ENCODE measurements around the gene RGS7BP.
"Not testable (repeated sequence)": the region's sequence is repeated elsewhere in the genome, so short reads cannot be mapped to it uniquely, and the experiment has no call there.

Gene RGS7BP

GRCh38 chr5:64557911-64558310 lies 52.1 kb downstream of the RGS7BP start:
- no peak for DNase-seq (ENCODE audit: low read depth in 2 of 2, low spot score in 1 of 2)

GRCh38 chr5:64558641-64559040 lies 52.8 kb downstream of the RGS7BP start:
- not testable (repeated sequence) for DNase-seq (ENCODE audit: low read depth in 2 of 2, low spot score in 1 of 2)

DNA sequence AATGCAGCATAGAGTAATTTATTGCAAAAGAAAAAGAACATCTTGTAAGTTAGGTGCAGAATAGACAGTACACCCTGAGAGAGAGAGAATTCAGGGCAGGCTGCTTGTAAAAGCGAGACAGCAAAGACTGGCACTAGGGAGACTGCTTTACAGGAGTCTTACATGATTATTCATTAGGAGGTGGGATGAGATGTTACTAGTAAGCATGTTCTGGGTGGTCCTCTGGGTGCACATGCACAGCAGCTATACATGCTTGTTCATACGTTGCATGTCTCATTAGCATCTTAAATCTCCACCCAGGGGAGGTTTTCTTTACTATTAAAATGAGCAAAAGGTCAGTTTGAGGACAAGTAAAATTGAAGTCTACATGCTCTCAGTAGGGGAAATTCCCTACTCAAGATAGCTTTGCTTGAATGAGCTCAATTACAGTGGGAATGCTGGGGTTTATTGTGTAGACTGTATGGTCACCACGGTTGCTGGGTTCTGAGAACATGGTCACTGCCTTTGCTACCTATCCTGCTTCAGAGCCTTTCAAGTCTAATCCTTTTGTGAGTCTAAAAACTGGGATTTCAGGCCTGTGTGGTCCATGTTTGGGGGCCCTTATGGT lies 60.6 kb downstream of the RGS7BP start:
- DNase-seq (ENCODE audit: low read depth in 2 of 2, low spot score in 1 of 2) = no peak

GRCh38 chr5:64569858-64570257 lies 64.0 kb downstream of the RGS7BP start:
- DNase-seq (ENCODE audit: low read depth in 2 of 2, low spot score in 1 of 2) = no peak

GRCh38 chr5:64570395-64570996 lies 64.7 kb downstream of the RGS7BP start:
- no peak for DNase-seq (ENCODE audit: low read depth in 2 of 2, low spot score in 1 of 2)

- no peak for DNase-seq (ENCODE audit: low read depth in 2 of 2, low spot score in 1 of 2)
Observed at GRCh38 chr5:64575561-64575960, 69.7 kb downstream of the RGS7BP start.

DNA sequence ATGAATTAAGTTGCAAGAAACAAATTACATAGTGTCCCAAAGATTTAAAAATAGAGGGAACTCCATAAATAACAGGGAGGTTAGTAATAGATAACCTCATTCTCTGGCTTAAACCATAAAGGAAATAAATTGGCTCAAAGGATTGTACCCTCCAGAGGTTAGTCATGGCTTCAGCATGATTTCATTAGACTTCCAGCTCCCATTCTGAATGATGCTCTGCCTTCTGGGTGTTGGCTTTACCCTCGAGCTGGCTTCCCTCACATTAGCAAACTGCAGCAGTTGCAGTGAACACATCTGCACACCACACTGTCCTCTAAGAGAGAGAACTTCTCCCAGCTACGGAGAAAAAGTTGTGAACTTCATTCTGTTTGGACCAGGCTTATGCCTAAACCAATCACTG lies 70.4 kb downstream of the RGS7BP start:
- no peak for DNase-seq (ENCODE audit: low read depth in 2 of 2, low spot score in 1 of 2)

- no peak for DNase-seq (ENCODE audit: low read depth in 2 of 2, low spot score in 1 of 2)
Observed at GRCh38 chr5:64585646-64586045, 79.8 kb downstream of the RGS7BP start.

DNA sequence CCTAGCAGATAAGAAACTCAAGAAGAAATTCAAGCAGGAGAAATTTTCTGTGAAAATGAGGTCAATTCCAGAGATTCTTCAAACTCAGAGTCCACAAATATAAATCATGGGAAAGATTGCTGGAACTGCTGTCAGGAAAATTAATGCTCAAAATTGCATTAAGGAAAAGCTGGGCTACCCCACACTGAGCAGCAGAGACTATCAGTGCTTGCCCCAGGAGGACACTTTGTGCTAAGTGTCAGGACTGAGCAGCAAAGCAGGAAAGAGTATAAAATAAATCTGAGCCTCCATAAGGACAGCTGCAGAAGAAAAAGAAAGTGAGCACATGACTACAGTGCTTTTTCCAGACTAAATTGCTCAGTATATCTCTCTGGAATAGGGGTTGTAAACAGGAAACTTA lies 81.6 kb downstream of the RGS7BP start:
- DNase-seq (ENCODE audit: low read depth in 2 of 2, low spot score in 1 of 2) = no peak

DNA sequence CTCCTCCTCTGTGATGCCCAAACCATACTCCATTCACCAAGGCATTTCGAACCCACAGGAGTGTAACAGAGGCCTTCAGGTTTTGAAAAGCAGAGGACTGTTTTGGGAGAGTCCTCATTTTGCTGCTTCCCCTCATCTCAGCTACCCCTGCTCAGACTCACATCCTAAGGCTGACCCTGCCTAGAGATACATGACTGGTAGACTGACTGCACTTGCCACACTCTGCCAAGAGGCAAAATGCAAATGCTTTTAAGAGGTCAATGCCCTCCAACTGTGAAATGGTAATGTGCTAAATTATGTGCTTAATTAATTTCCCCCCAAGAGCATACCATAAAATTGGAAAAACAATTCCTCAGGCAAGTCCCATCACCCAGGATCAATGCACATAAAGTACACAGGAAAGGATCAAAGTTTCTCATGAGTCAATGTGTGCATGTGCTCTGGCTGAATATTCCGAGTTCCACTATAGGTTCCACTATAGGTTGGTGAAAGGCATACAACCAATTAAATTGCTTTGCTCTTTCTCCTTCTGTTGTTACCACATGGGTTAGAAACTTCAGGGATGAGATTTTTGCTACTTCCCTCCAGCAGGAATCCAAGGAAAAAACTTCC lies 87.0 kb downstream of the RGS7BP start:
- DNase-seq (ENCODE audit: low read depth in 2 of 2, low spot score in 1 of 2) = no peak

GRCh38 chr5:64594025-64594424 lies 88.2 kb downstream of the RGS7BP start:
- DNase-seq (ENCODE audit: low read depth in 2 of 2, low spot score in 1 of 2) = no peak

DNA sequence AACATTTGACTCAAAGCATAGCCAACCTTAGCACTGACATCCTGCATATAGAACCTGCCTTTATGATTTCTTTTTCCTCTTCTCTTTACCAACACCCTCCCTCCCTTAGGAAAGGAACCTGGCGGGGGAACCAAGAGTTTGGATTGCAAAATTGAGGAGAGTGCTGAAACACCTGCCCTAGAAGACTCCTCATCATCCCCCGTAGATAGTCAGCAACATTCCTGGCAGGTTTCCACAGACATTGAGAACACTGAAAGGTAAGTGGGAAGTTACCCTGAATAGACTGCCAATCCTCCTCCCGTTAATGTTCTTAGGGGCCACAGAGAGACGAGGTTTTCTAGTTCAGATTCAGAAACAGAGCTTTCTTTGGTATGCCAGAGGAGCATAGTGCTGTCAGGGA lies 88.8 kb downstream of the RGS7BP start:
- DNase-seq (ENCODE audit: low read depth in 2 of 2, low spot score in 1 of 2) = no peak

DNA sequence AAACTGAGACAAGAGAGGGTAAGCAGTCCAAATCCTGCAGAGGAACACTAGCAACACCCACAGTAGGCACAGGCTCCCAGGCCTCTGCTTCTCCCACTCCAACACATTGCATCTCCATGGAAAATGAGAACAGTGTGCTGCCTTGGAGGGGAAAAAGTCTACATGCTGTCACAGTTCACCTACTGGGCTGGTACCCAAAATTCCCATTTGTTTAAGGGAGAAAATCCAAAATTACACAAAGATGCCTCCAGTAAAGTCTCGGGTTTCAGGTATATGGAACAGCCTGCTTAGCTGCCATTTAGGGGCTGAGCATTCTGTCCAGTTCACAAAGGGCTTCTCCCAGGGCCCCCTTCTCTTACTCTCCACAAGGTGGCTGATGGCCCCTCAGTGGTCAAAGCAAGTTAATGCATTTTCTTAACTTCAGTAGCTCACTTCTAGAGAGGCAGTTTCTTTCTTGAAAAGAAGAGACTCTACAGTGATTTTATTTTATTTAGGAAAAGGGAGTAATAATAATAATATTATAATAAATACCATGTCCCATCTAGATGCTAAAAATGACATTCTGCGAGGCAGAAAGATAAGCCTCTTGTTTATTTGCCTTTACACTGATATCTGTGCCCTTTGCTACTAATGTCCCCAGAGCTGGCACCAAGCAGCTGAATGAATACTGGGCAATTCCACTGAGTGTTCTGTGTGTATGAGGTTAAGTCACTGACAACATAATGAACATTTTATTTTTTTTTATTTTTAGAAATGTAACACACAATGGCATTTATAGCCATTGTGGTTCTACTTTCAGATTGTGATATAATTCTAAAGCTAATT lies 89.4 kb downstream of the RGS7BP start:
- DNase-seq (ENCODE audit: low read depth in 2 of 2, low spot score in 1 of 2) = no peak

DNA sequence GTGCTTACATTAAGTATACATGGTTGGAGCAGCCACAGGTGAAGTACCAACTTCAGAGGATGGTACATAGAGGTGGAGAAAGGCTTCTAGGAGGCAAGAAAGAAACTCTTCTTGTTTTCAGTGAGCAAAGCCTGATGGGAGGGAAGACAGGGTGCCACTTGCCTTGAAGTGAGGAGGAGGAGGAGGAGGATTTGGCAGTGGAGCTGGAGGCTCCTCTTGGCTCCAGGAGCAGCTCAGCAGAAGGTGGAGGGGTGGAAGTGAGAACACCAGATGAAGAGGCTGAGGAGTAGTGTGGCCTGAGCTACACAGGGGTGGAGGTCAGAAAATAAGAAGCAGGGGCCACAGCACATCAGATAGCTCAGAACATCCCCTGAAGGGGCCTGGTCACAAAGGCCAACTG lies 93.4 kb downstream of the RGS7BP start:
- DNase-seq (ENCODE audit: low read depth in 2 of 2, low spot score in 1 of 2) = no peak

- no peak for DNase-seq (ENCODE audit: low read depth in 2 of 2, low spot score in 1 of 2)
Observed at GRCh38 chr5:64603676-64604075, 97.9 kb downstream of the RGS7BP start.

DNA sequence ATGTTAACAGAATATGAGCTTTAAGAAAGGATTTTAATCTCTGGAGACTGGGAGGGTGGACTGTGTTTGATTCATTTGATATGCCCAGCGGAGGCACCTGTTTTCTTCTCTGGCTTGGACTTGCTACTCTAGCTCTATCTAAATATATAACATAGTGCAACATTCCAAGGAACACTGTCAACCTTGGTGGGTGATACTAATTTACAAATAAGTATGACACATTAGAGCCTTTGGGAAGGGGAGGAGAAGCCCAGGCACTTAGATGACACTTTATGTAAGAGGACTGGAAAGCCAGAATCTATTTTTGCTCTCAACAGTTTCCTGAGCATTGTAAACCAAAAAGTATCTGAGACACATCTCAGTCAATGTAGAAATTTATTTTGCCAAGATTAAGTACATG lies 101.1 kb downstream of the RGS7BP start:
- DNase-seq (ENCODE audit: low read depth in 2 of 2, low spot score in 1 of 2) = no peak

- no peak for DNase-seq (ENCODE audit: low read depth in 2 of 2, low spot score in 1 of 2)
Observed at GRCh38 chr5:64612344-64612961, 106.6 kb downstream of the RGS7BP start.

- no peak for DNase-seq (ENCODE audit: low read depth in 2 of 2, low spot score in 1 of 2)
Observed at GRCh38 chr5:64615895-64616294, 110.1 kb downstream of the RGS7BP start.

- DNase-seq (ENCODE audit: low read depth in 2 of 2, low spot score in 1 of 2) = no peak
Observed at GRCh38 chr5:64619609-64620008, 113.8 kb downstream of the RGS7BP start.

DNA sequence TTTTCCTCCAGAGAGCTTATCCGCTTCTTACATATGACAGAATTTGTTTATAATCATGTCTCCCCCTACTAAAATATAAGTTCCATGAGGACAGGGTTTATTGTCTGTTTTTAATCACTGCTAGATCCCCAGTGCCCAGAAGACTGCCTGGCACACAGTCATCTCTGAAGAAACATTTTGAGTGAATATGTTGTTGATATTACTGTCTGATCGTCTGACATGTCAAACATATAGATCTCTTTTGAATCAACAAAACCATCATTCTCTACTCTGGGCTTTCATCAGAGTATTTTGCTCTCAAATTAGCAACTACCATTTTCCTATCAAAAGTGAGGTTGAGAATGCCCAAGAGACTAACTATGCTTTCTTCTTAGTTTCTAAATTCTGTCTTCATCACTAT lies 117.2 kb downstream of the RGS7BP start:
- no peak for DNase-seq (ENCODE audit: low read depth in 2 of 2, low spot score in 1 of 2)

- DNase-seq (ENCODE audit: low read depth in 2 of 2, low spot score in 1 of 2) = no peak
Observed at GRCh38 chr5:64625678-64626077, 119.9 kb downstream of the RGS7BP start.

DNA sequence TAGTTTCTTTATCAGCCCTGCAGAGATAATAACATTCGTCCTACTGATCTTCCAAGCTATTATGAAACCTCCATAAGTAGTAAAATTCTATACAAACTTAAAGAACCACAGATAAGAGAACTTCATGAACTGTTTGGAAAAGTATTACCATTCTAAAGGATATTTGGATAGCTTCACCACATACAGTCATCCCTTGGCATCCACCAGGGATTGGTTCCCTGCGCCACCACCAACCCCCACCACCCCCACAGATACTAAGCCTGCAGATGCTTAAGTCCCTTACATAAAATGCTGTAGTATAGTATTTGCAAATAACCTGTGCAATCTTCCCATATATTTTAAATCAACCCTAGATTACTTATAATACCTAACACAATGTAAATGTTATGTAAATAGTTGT lies 123.1 kb downstream of the RGS7BP start:
- no peak for DNase-seq (ENCODE audit: low read depth in 2 of 2, low spot score in 1 of 2)
